Neural progenitor cell (in vitro differentiated cells): ENCODE results near the gene PADI1. TPM values are rescaled to one million over a fixed set of nuclear protein-coding genes. Genes with fewer than 3 reads are reported as not detected.
A peak's percentile ranks its signal among the peaks of the same experiment; 100 is the strongest.

ENCODE experiments used
- DNase-seq: peaks from one replicate; pipeline ENCODE4 v3.0.0-alpha.2; 2016; ENCODE audit warnings: low spot score
- H2AFZ ChIP-seq: fragments of 200-600 bp; sonication (generic); replicated peaks from 2 replicates; pipeline ENCODE4 v1.6.1; 2016; ENCODE audit warnings: antibody characterized with exemption
- H3F3A ChIP-seq: fragments of 200-600 bp; sonication (generic); 2 replicates; pipeline ENCODE4 v1.6.1; 2016; ENCODE audit warnings: antibody characterized with exemption, low read depth
- H3K27ac ChIP-seq: fragments of 200-600 bp; sonication (generic); 2 replicates; pipeline ENCODE4 v1.5.1; 2016; ENCODE audit warnings: mild to moderate bottlenecking
- H3K27me3 ChIP-seq: fragments of 200-600 bp; sonication (generic); 2 replicates; pipeline ENCODE4 v1.6.1; 2016; ENCODE audit warnings: mild to moderate bottlenecking, moderate library complexity
- H3K36me3 ChIP-seq: fragments of 200-600 bp; sonication (generic); 2 replicates; pipeline ENCODE4 v1.5.1; 2016
- H3K4me1 ChIP-seq: fragments of 200-600 bp; sonication (generic); 2 replicates; pipeline ENCODE4 v1.6.1; 2016; ENCODE audit warnings: mixed run types
- H3K4me2 ChIP-seq: fragments of 200-600 bp; sonication (generic); 2 replicates; pipeline ENCODE4 v1.6.1; 2016
- H3K4me3 ChIP-seq: fragments of 200-600 bp; sonication (generic); 2 replicates; pipeline ENCODE4 v1.5.1; 2016
- H3K79me2 ChIP-seq: fragments of 200-600 bp; sonication (generic); 2 replicates; pipeline ENCODE4 v1.6.1; 2016; ENCODE audit warnings: low read depth
- H3K9ac ChIP-seq: fragments of 200-600 bp; sonication (generic); 2 replicates; pipeline ENCODE4 v1.6.1; 2016
- H3K9me3 ChIP-seq: fragments of 200-600 bp; sonication (generic); 2 replicates; pipeline ENCODE4 v1.5.1; 2016; ENCODE audit warnings: low read depth
- H4K20me1 ChIP-seq: fragments of 200-600 bp; sonication (generic); 2 replicates; pipeline ENCODE4 v1.6.1; 2016; ENCODE audit warnings: low read depth
- H3K27ac Mint-ChIP-seq: 3 replicates; pipeline ENCODE4 v1.8.0; 2021; ENCODE audit warnings: mixed read lengths
- H3K27me3 Mint-ChIP-seq: 2 replicates; pipeline ENCODE4 v1.8.0; 2022; ENCODE audit warnings: low read depth, mild to moderate bottlenecking, inconsistent platforms, moderate library complexity, mixed read lengths; ENCODE audit not compliant: insufficient read depth
- H3K36me3 Mint-ChIP-seq: 3 replicates; pipeline ENCODE4 v1.8.0; 2021; ENCODE audit warnings: mixed read lengths
- H3K4me1 Mint-ChIP-seq: 3 replicates; pipeline ENCODE4 v1.8.0; 2021; ENCODE audit warnings: mixed read lengths
- H3K4me3 Mint-ChIP-seq: 3 replicates; pipeline ENCODE4 v1.8.0; 2021; ENCODE audit warnings: mild to moderate bottlenecking, moderate library complexity, mixed read lengths
- H3K9me3 Mint-ChIP-seq: 3 replicates; pipeline ENCODE4 v1.8.0; 2020; ENCODE audit warnings: mixed read lengths
- EZH2 ChIP-seq: fragments of 200-600 bp; sonication (generic); IDR thresholded peaks from 2 replicates; pipeline ENCODE4 v1.6.1; 2017; ENCODE audit warnings: antibody characterized with exemption, mild to moderate bottlenecking, moderate library complexity
- EZH2phosphoT487 ChIP-seq: fragments of 200-600 bp; sonication (generic); IDR thresholded peaks from 2 replicates; pipeline ENCODE4 v1.6.1; 2017; ENCODE audit warnings: antibody characterized with exemption
- total RNA-seq: library from RNA; depleted of rRNA; stranded (reverse); fragments of >200 nt; gene quantifications from 2 replicates; pipeline ENCODE4 v1.2.3, GENCODE V29; 2015; ENCODE audit warnings: low replicate concordance
- TF ChIP-seq, protein P1 (sequence below): fragments of 200-600 bp; sonication (generic); IDR thresholded peaks from 2 replicates; pipeline ENCODE4 v1.5.1; 2017; ENCODE audit warnings: antibody characterized with exemption, mild to moderate bottlenecking

The PADI1 gene
- total RNA-seq, 1 donor from 2014 or later = 0.09 TPM

DNA sequence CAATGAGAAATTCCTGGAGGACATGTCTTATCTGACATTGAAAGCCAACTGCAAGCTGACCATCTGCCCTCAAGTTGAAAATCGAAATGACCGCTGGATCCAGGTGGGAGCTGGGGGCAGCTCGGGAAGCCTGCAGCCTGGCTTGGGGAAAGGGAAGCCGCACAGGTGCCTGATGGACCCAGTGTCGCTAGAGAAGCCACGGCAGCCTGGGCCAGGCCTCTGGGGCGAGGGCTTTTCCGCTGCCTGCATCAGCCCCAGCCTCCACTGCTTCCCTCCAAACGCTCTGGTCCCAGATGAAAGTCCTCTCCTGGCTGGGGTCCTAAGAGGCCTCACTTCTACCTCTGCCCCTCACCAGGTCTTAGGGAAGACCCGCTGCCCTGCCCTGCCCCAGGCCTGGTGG is 25.2 kb downstream of the PADI1 start:
- Histone ChIP-seq H3K9ac (no peak overlapping the region), H4K20me1 (no peaks in the 10 kb centered on the region), H3K27ac (no peak overlapping the region), H2AFZ (no peak overlapping the region), H3F3A (no peaks in the 10 kb centered on the region), H3K4me3 (no peak overlapping the region), H3K27me3 (no peaks in the 10 kb centered on the region), H3K36me3 (no peaks in the 10 kb centered on the region), H3K4me2 (no peak overlapping the region), H3K9me3 (no peaks in the 10 kb centered on the region), H3K4me1 (no peaks in the 10 kb centered on the region), H3K79me2 (no peaks in the 10 kb centered on the region)
- Mint-ChIP-seq H3K27me3 (peaks cover 6% of the 10 kb centered on the region), H3K4me1 (peaks cover 5% of the 10 kb centered on the region), H3K9me3 (no peaks in the 10 kb centered on the region), H3K36me3 (no peaks in the 10 kb centered on the region), H3K4me3 (no peak overlapping the region), H3K27ac (no peak overlapping the region)
- TF ChIP-seq EZH2phosphoT487 (no peak), EZH2 (no peak)
- TF ChIP-seq, protein P1, sequence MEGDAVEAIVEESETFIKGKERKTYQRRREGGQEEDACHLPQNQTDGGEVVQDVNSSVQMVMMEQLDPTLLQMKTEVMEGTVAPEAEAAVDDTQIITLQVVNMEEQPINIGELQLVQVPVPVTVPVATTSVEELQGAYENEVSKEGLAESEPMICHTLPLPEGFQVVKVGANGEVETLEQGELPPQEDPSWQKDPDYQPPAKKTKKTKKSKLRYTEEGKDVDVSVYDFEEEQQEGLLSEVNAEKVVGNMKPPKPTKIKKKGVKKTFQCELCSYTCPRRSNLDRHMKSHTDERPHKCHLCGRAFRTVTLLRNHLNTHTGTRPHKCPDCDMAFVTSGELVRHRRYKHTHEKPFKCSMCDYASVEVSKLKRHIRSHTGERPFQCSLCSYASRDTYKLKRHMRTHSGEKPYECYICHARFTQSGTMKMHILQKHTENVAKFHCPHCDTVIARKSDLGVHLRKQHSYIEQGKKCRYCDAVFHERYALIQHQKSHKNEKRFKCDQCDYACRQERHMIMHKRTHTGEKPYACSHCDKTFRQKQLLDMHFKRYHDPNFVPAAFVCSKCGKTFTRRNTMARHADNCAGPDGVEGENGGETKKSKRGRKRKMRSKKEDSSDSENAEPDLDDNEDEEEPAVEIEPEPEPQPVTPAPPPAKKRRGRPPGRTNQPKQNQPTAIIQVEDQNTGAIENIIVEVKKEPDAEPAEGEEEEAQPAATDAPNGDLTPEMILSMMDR = no peak
- DNase-seq = no peak

DNA sequence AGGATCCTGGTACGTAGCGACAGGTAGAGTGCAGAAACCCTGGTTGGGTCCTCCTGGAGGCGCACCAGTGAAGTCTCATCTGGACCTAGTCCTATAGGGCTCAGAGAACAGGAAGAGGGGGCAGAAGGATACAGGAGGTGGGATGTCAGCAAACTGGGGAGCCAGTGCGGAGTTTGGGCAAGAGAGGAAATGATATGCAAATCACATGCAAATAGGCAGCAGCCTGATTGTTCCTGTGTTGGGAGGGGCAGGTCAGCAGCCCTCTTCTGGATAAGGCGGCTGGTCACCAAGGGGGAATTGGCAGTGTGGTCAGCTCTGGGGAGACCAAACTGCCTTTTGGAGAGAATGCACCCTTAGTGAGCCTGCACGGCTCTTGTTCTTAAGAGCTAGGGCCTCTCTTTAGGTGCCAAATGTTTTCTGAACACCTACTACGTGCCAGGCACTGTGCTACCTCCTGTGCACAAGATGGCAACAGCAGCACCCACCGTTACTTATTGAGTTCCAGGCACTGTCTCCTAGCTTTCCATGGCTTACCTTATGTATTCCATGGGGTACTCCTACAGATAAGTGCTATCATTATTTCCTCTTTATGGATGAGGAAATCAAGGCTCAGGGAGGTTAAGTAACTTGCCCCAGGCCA is 25.9 kb downstream of the PADI1 start:
- TF ChIP-seq, protein P1 = no peak
- TF ChIP-seq EZH2 = no peak
- no peak for TF ChIP-seq EZH2phosphoT487
- no peaks in the 10 kb centered on the region for H3K9me3 ChIP-seq
- no peaks in the 10 kb centered on the region for H4K20me1 ChIP-seq
- no peak for DNase-seq
- peaks cover 5% of the 10 kb centered on the region for H3K4me1 Mint-ChIP-seq
- H3K36me3 ChIP-seq = no peaks in the 10 kb centered on the region
- no peak overlapping the region for H2AFZ ChIP-seq
- H3K4me3 ChIP-seq = no peak overlapping the region
- H3K4me3 Mint-ChIP-seq = no peak overlapping the region
- no peak overlapping the region for H3K27ac ChIP-seq
- H3K4me2 ChIP-seq = no peak overlapping the region
- H3K9ac ChIP-seq = no peak overlapping the region
- no peaks in the 10 kb centered on the region for H3K27me3 ChIP-seq
- no peaks in the 10 kb centered on the region for H3K9me3 Mint-ChIP-seq
- peaks cover 4% of the 10 kb centered on the region for H3K27me3 Mint-ChIP-seq
- no peaks in the 10 kb centered on the region for H3F3A ChIP-seq
- no peak overlapping the region for H3K27ac Mint-ChIP-seq
- H3K4me1 ChIP-seq = no peaks in the 10 kb centered on the region
- no peaks in the 10 kb centered on the region for H3K79me2 ChIP-seq
- no peaks in the 10 kb centered on the region for H3K36me3 Mint-ChIP-seq

GRCh38 chr1:17232759-17233661 is 28.1 kb downstream of the PADI1 start:
- no peaks in the 10 kb centered on the region for H3F3A ChIP-seq
- no peaks in the 10 kb centered on the region for H3K36me3 ChIP-seq
- no peak for DNase-seq
- TF ChIP-seq, protein P1 = no peak
- TF ChIP-seq EZH2phosphoT487 = no peak
- H3K36me3 Mint-ChIP-seq = no peaks in the 10 kb centered on the region
- H3K4me1 ChIP-seq = no peaks in the 10 kb centered on the region
- H3K79me2 ChIP-seq = no peaks in the 10 kb centered on the region
- H3K4me3 ChIP-seq = no peak overlapping the region
- H2AFZ ChIP-seq = no peak overlapping the region
- no peaks in the 10 kb centered on the region for H3K9me3 Mint-ChIP-seq
- no peak overlapping the region for H3K4me3 Mint-ChIP-seq
- H3K27ac Mint-ChIP-seq = peak overlapping the region; percentile 90
- H3K4me2 ChIP-seq = no peak overlapping the region
- H3K27ac ChIP-seq = no peak overlapping the region
- H3K4me1 Mint-ChIP-seq = peaks cover 3% of the 10 kb centered on the region
- H3K27me3 ChIP-seq = no peaks in the 10 kb centered on the region
- no peaks in the 10 kb centered on the region for H3K9me3 ChIP-seq
- no peaks in the 10 kb centered on the region for H4K20me1 ChIP-seq
- peaks cover 12% of the 10 kb centered on the region for H3K27me3 Mint-ChIP-seq
- no peak overlapping the region for H3K9ac ChIP-seq
